GM21786 (cell line): ENCODE results near the gene MACROD2.
"Not testable (repeated sequence)": the region's sequence is repeated elsewhere in the genome, so short reads cannot be mapped to it uniquely, and the experiment has no call there.

Experiments
- ATAC-seq: cut with Tn5 transposase; IDR thresholded peaks from one replicate; pipeline ENCODE4 v1.9.1; 2021; ENCODE audit not compliant: unreplicated experiment

MACROD2 gene

DNA sequence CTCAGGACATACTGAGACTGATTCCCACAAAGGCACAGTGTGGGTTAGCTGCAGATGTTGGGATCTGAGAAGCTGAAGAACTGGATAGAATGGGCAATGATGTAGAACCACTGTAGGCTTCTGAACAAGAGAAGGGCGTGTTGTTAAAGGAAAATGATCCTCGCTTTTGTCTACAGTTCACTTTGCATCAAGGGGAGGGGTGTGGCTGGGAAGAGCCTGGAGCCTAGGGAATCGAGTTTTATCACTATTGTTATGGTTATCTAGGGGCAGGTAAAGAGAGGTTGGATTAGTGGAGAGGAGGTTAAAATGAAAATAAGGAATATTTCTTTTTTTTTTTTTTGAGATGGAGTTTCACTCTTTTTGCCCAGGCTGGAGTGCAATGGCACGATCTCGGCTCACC lies 1809.8 kb downstream of the MACROD2 start:
- no peak for ATAC-seq

GRCh38 chr20:15806105-15806504 lies 1810.8 kb downstream of the MACROD2 start:
- no peak for ATAC-seq

- ATAC-seq: no peak
These were observed 1812.0 kb downstream of the MACROD2 start for GRCh38 chr20:15807271-15807670.

DNA sequence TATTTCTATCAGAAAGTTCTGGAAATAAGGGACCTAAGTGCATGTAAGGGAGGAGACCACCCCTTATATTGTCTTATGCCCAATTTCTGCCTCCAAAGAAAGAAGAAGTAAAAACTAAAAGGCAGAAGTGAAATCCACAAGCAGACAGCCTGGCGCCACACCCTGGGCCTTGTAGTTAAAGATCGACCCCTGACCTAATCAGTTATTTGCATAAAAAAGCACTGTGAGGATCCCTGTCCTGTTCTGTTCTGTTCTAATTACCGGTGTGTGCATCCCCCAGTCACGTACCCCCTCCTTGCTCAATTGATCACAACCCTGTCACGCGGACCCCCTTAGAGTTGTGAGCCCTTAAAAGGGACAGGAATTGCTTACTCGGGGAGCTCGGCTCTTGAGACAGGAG lies 1812.5 kb downstream of the MACROD2 start:
- ATAC-seq: not testable (repeated sequence)

DNA sequence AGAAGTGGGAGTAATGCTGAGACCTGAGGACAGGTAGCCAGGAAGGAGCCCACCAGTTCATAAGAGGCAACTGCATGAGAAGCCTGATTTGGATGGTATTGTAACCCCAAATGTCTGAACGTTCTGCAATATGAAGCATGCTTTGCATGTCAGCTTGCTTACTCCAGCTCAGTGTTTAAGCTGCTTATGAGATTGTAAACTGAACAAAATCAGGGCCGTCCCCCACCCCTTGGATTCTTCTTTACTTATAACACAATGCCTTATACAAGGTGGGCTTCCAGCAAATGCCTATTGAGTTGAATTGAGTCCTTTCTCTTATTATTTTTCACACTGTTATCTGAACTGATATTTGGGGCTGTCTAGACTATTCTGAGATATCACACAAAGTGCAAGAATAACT lies 1816.6 kb downstream of the MACROD2 start:
- no peak for ATAC-seq

DNA sequence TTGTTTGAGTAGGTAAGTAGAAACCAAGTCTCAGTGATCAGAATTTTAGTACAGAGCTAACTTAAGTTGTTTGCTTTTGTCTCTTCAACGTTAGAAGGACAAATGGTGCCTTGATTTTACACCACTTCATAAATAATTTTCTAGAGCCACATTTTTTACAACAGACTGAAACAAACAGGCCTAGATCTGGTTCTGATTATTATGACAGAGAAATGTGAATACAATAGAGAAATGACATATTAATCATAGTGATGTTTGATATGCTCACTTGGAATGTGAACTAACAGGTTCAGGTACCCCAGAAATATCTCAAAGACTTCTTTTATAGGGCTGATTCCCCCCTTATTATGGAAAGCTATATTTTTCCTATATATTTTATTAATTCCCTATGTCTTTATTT lies 1817.4 kb downstream of the MACROD2 start:
- no peak for ATAC-seq

GRCh38 chr20:15814360-15814759 lies 1819.0 kb downstream of the MACROD2 start:
- no peak for ATAC-seq

DNA sequence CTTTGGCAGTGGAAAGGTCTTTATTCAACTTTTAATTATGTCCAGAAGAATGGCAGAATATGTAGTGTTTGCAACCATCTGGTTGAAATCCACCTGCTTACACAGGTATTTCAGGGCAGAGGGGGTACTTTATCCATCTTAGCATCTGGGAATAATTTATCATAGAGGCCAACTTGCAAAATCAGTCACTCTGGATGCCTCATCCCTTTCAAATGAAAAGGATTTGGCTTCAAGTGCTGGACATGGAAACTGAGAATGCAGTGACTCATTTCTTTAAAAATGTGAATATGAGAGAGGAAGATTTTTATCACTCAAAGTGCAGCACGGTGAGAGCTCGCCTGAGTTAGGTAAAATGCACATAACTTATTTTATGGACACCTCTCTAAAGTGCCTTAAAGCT lies 1819.6 kb downstream of the MACROD2 start:
- no peak for ATAC-seq

DNA sequence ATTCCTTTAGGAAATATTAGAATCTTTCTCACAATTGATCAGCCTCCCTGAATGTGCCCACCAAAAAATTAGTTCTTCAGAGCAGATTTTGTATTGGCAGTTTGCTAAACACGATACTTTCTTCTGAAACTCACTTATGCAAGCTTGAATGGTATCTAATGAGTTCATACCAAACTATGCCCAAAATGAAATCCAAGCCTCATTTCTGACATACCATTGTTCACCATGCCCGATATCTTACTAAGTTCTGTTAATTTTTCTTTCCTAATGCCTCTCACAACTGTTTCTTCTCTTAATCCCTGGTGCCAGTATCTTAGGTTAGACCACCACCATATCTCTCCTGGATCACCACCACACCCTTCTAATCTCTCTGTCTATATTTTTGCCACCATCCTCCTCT lies 1822.0 kb downstream of the MACROD2 start:
- ATAC-seq: no peak

- ATAC-seq: no peak
These were observed 1823.3 kb downstream of the MACROD2 start for GRCh38 chr20:15818651-15819071.

GRCh38 chr20:15823718-15824117 lies 1828.4 kb downstream of the MACROD2 start:
- no peak for ATAC-seq

- no peak for ATAC-seq
These were observed 1832.3 kb downstream of the MACROD2 start for GRCh38 chr20:15827628-15828027.

DNA sequence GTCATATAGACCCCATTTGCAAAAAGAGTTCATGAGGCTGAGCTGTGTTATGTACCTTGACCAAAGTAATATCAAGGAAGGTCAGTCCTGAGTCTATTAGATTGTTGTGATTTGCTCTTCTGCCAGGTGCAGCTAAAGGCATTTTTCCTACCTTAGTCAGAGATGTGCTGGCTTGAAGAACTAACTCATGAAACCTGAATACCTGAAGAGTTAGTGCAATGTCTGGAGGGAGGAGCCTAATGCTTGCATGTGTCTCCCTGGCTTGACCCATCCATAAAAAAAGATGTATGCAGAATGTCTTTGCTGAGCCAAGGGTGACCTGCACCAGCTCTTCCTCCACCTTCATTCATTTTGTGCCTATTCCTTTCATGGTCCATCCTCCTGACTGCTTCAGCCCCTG lies 1835.9 kb downstream of the MACROD2 start:
- no peak for ATAC-seq

DNA sequence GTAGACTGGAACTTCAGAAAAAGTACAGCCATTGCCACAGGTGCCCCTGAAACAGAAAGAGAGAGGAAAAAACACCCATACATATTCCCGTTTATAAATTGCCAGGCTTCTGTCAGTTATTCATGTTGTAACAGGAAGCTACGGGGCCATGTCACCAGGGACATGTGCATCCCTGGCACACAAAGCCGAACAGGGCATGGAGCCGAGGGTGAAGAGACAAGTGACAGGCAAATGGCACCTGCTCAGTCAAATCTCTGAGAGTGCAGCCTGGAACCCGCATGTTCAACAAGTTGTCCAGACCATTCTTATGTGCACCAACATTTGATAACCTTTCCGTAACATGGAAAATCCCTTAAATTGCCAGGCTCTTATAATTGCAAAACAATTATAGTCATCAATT lies 1837.2 kb downstream of the MACROD2 start:
- no peak for ATAC-seq

- ATAC-seq: no peak
These were observed 1839.5 kb downstream of the MACROD2 start for GRCh38 chr20:15834857-15835256.

GRCh38 chr20:15835811-15836210 lies 1840.5 kb downstream of the MACROD2 start:
- ATAC-seq: no peak

- ATAC-seq: no peak
These were observed 1841.3 kb downstream of the MACROD2 start for GRCh38 chr20:15836634-15837033.

DNA sequence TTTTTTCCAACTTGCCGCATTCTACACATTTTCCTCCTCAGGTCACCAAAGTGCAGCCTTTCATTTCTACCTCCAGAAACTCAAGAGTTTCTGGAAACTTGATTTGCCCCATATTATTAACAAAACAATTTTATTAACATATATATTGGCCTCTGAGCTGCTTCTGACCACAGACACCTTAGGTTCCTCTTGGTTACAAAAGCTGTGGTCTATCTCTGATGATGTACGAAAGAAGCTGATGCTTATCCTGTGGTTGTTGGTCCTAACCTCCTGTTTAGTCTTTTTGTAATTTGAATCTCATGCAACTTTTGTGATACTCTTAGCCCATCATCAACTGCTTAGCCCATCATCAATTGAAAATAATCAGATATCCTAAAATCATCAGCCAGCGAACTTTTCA lies 1842.2 kb downstream of the MACROD2 start:
- no peak for ATAC-seq

DNA sequence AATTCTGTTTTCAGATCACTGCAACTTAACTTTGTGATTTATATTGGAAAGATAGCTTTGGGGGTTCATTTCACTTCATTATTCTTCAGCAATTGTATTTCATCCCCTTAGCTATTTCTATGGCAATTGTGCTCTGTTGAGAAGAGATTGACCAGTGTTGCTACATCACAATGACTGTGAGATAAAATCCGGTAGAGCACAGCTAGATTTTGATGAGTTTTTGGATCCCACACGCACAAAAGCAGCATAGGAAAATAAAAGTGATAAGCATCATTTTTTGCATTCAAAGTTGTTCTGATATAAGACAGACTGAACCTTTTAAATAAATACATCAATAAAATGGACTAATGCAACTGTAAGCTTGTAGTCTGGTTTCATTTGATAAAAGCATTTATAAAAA lies 1843.2 kb downstream of the MACROD2 start:
- ATAC-seq: no peak

GRCh38 chr20:15840636-15841301 lies 1845.5 kb downstream of the MACROD2 start:
- no peak for ATAC-seq

DNA sequence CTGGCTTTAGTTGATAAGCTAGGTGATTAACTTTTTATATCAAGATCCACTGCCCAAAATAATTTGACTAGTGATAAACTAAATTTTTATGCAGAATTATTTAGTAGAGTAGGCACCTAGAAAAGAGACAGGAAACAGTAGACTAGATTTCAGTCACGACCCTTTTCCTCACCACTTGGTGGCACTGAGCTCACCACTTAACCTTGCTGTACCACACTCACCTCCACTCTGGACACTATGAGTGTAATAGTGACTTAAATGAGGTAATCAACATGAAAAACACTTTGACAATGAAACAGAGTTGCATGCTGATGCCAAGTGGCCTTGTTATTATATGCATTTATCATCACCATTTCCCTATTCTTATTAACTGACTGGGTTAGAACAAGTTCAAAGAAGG lies 1847.6 kb downstream of the MACROD2 start:
- ATAC-seq: peak; percentile 62

DNA sequence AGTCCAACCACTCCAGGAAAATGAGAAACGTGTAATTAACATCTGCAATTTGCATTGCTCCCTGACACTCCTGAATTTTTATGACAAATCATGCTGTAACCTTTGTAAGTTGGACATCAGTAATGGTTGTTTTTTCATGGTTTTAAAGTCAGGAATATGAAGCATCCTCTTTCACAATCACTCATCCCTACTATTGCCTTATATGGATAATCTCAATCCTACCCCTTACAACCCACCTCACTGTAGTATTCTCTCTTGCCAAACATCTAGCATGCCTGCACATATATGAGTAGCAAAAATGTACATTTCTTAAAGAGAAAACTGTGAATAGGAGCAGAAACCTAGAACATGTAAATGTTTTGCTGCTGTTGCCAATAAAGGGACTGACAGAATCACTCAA lies 1848.5 kb downstream of the MACROD2 start:
- no peak for ATAC-seq

- no peak for ATAC-seq
These were observed 1852.0 kb downstream of the MACROD2 start for GRCh38 chr20:15847196-15847784.
